Muscle layer of colon (tissue), 2 donors: ENCODE data around the gene PLXND1.

Experiments used
- H3K27ac ChIP-seq: one replicate; pipeline ENCODE4 v1.7.0; 2013; ENCODE audit warnings: low read depth, mild to moderate bottlenecking, low read length, moderate library complexity
- H3K27me3 ChIP-seq, 2 donors: one replicate each; pipeline ENCODE4 v1.7.0; 2013; ENCODE audit warnings: low read length in 2 of 2, mild to moderate bottlenecking in 2 of 2; ENCODE audit not compliant: insufficient read depth in 2 of 2, control insufficient read depth in 1 of 2
- H3K36me3 ChIP-seq: one replicate; pipeline ENCODE4 v1.7.0; 2013; ENCODE audit warnings: mild to moderate bottlenecking, low read length; ENCODE audit not compliant: insufficient read depth
- H3K4me1 ChIP-seq: one replicate; pipeline ENCODE4 v1.7.0; 2013; ENCODE audit warnings: mild to moderate bottlenecking, low read length; ENCODE audit not compliant: insufficient read depth
- H3K4me3 ChIP-seq, 2 donors: one replicate each; pipeline ENCODE4 v1.7.0; 2013; ENCODE audit warnings: low read length in 2 of 2, low read depth in 1 of 2, mild to moderate bottlenecking in 1 of 2, moderate library complexity in 1 of 2
- H3K9ac ChIP-seq: one replicate; pipeline ENCODE4 v1.7.0; 2013; ENCODE audit warnings: low read length
- H3K9me3 ChIP-seq: one replicate; pipeline ENCODE4 v1.7.0; 2013; ENCODE audit warnings: mild to moderate bottlenecking, low read length
- donor health status: abdominal sarcoma.
- donor health status: Adenocarcinoma of cecum.

PLXND1 gene

GRCh38 chr3:129627350-129628168 lies 21.1 kb upstream of the PLXND1 start:
- Histone ChIP-seq H3K36me3 (no peaks in the 10 kb centered on the region), H3K9me3 (no peaks in the 10 kb centered on the region), H3K27ac (peak overlapping the region; percentile 95), H3K27me3 (no peaks in the 10 kb centered on the region), H3K4me1 (peaks cover 38% of the 10 kb centered on the region), H3K4me3 (peak overlapping the region; percentile 72 to 87), H3K9ac (peak overlapping the region; percentile 76)

- H3K9ac ChIP-seq, result peak overlapping the region; percentile 76
- H3K27me3 ChIP-seq, result no peaks in the 10 kb centered on the region
- no peaks in the 10 kb centered on the region for H3K9me3 ChIP-seq
- H3K36me3 ChIP-seq, result no peaks in the 10 kb centered on the region
- H3K4me1 ChIP-seq, result peaks cover 40% of the 10 kb centered on the region
- H3K4me3 ChIP-seq, result peak overlapping the region; percentile 72 to 87
- peak overlapping the region; percentile 95 for H3K27ac ChIP-seq
These were observed 20.4 kb upstream of the PLXND1 start for GRCh38 chr3:129626744-129627349.

GRCh38 chr3:129625072-129625874 lies 18.8 kb upstream of the PLXND1 start:
- Histone ChIP-seq H3K9ac (no peak overlapping the region), H3K4me1 (peaks cover 40% of the 10 kb centered on the region)

GRCh38 chr3:129624347-129625071 lies 18.0 kb upstream of the PLXND1 start:
- Histone ChIP-seq H3K27me3 (no peaks in the 10 kb centered on the region), H3K27ac (no peak overlapping the region), H3K9ac (no peak overlapping the region), H3K4me3 (no peak overlapping the region), H3K9me3 (no peaks in the 10 kb centered on the region), H3K36me3 (no peaks in the 10 kb centered on the region), H3K4me1 (peaks cover 40% of the 10 kb centered on the region)

More at GRCh38 chr3:129625072-129625874, 18.8 kb upstream of the PLXND1 start:
- Histone ChIP-seq H3K9me3 (no peaks in the 10 kb centered on the region), H3K27me3 (no peaks in the 10 kb centered on the region), H3K27ac (no peak overlapping the region), H3K36me3 (no peaks in the 10 kb centered on the region), H3K4me3 (no peak overlapping the region)

GRCh38 chr3:129623447-129624118 lies 17.1 kb upstream of the PLXND1 start:
- Histone ChIP-seq H3K9ac (no peak overlapping the region), H3K27ac (peak overlapping the region; percentile 7), H3K4me1 (peaks cover 40% of the 10 kb centered on the region), H3K27me3 (no peaks in the 10 kb centered on the region), H3K36me3 (no peaks in the 10 kb centered on the region), H3K9me3 (no peaks in the 10 kb centered on the region), H3K4me3 (no peak overlapping the region)

GRCh38 chr3:129622933-129623332 lies 16.5 kb upstream of the PLXND1 start:
- Histone ChIP-seq H3K27me3 (no peaks in the 10 kb centered on the region), H3K27ac (peak overlapping the region; percentile 7), H3K9me3 (no peaks in the 10 kb centered on the region), H3K9ac (no peak overlapping the region), H3K36me3 (no peaks in the 10 kb centered on the region), H3K4me3 (no peak overlapping the region), H3K4me1 (peaks cover 36% of the 10 kb centered on the region)

- Histone ChIP-seq H3K36me3 (no peaks in the 10 kb centered on the region), H3K9me3 (no peaks in the 10 kb centered on the region), H3K9ac (no peak overlapping the region), H3K4me3 (no peak overlapping the region), H3K27ac (no peak overlapping the region), H3K27me3 (no peaks in the 10 kb centered on the region), H3K4me1 (peaks cover 34% of the 10 kb centered on the region)
These were observed 15.9 kb upstream of the PLXND1 start for GRCh38 chr3:129622226-129622874.

- Histone ChIP-seq H3K27me3 (no peaks in the 10 kb centered on the region), H3K9me3 (no peaks in the 10 kb centered on the region), H3K36me3 (no peaks in the 10 kb centered on the region), H3K4me1 (peaks cover 34% of the 10 kb centered on the region), H3K9ac (no peak overlapping the region), H3K4me3 (no peak overlapping the region), H3K27ac (no peak overlapping the region)
These were observed 15.2 kb upstream of the PLXND1 start for GRCh38 chr3:129621626-129622225.

GRCh38 chr3:129620828-129621559 lies 14.5 kb upstream of the PLXND1 start:
- Histone ChIP-seq H3K4me1 (peaks cover 37% of the 10 kb centered on the region), H3K27ac (no peak overlapping the region), H3K27me3 (no peaks in the 10 kb centered on the region), H3K36me3 (no peaks in the 10 kb centered on the region), H3K4me3 (no peak overlapping the region), H3K9ac (no peak overlapping the region), H3K9me3 (no peaks in the 10 kb centered on the region)
